Measurements from ENCODE around the gene CTNND1. TPM values are rescaled to one million over a fixed set of nuclear protein-coding genes. Genes with fewer than 3 reads are reported as not detected.

The CTNND1 gene
- total and polyA plus RNA-seq, 9 of the 15 experiments (the other 6 are each of a cell fraction or from before 2014, with no cell fraction given) = 11.1 to 74.0 (median 43.3) TPM

- no peak overlapping the region; a peak in 2 of 4 replicates for H3K9ac ChIP-seq (ENCODE audit: insufficient read depth in 1 of 2, low read depth in 2 of 2, low read length in 2 of 2)
- CTCF ChIA-PET (ENCODE audit: low intra/inter-chr PET ratio) = no interaction called here
- TF ChIP-seq ELF1 (tag; IDR thresholded peaks at IDR 0.05) (no peak), NKRF (IDR thresholded peaks at IDR 0.05; ENCODE audit: borderline replicate concordance) (no peak), CBX3 (IDR thresholded peaks at IDR 0.05; ENCODE audit: borderline replicate concordance in 1 of 2, low read length in 2 of 2) (no peak), TRIM28 (IDR thresholded peaks at IDR 0.05) (no peak), ARID1B (IDR thresholded peaks at IDR 0.05) (0 out of 2 replicates have a peak, but pooled peaks have one; percentile 8), ILK (tag; IDR thresholded peaks at IDR 0.05; ENCODE audit: borderline replicate concordance, low read depth) (no peak), RBM39 (optimal IDR thresholded peaks at IDR 0.05; ENCODE audit: low read depth, low read length) (no peak), DPF2 (IDR thresholded peaks at IDR 0.05) (peak; percentile 55; the same call in 1 of the 2 replicates), KAT8 (IDR thresholded peaks at IDR 0.05; ENCODE audit: low read depth) (no peak), ZEB2 (IDR thresholded peaks at IDR 0.05) (peak; percentile 54; the same call in 1 of the 2 replicates), CTBP1 (IDR thresholded peaks at IDR 0.05; ENCODE audit: borderline replicate concordance) (peak; percentile 33; the same call in 1 of the 2 replicates), RBM25 (IDR thresholded peaks at IDR 0.05; ENCODE audit: low read depth, low read length, severe bottlenecking) (no peak), ZNF124 (CRISPR knock-in tag; IDR thresholded peaks at IDR 0.05) (no peak), VEZF1 (CRISPR knock-in tag; IDR thresholded peaks at IDR 0.05) (peak; percentile 32; the same call in 1 of the 2 replicates)
- TF ChIP-seq, protein P1, sequence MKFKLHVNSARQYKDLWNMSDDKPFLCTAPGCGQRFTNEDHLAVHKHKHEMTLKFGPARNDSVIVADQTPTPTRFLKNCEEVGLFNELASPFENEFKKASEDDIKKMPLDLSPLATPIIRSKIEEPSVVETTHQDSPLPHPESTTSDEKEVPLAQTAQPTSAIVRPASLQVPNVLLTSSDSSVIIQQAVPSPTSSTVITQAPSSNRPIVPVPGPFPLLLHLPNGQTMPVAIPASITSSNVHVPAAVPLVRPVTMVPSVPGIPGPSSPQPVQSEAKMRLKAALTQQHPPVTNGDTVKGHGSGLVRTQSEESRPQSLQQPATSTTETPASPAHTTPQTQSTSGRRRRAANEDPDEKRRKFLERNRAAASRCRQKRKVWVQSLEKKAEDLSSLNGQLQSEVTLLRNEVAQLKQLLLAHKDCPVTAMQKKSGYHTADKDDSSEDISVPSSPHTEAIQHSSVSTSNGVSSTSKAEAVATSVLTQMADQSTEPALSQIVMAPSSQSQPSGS (CRISPR knock-in tag; IDR thresholded peaks at IDR 0.05) = no peak
- TF ChIP-seq, protein P2, sequence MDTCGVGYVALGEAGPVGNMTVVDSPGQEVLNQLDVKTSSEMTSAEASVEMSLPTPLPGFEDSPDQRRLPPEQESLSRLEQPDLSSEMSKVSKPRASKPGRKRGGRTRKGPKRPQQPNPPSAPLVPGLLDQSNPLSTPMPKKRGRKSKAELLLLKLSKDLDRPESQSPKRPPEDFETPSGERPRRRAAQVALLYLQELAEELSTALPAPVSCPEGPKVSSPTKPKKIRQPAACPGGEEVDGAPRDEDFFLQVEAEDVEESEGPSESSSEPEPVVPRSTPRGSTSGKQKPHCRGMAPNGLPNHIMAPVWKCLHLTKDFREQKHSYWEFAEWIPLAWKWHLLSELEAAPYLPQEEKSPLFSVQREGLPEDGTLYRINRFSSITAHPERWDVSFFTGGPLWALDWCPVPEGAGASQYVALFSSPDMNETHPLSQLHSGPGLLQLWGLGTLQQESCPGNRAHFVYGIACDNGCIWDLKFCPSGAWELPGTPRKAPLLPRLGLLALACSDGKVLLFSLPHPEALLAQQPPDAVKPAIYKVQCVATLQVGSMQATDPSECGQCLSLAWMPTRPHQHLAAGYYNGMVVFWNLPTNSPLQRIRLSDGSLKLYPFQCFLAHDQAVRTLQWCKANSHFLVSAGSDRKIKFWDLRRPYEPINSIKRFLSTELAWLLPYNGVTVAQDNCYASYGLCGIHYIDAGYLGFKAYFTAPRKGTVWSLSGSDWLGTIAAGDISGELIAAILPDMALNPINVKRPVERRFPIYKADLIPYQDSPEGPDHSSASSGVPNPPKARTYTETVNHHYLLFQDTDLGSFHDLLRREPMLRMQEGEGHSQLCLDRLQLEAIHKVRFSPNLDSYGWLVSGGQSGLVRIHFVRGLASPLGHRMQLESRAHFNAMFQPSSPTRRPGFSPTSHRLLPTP (IDR thresholded peaks at IDR 0.05; ENCODE audit: borderline replicate concordance, extremely low read depth, insufficient read length) = no peak
Measured at GRCh38 chr11:57781529-57781943, 19.9 kb downstream of the CTNND1 start.

More at GRCh38 chr11:57781529-57781943, 19.9 kb downstream of the CTNND1 start:
- 10% methylated on average over 1 of the region's 3 CpGs for WGBS (ENCODE audit: insufficient coverage, low coverage, missing lambda C conversion rate)
- Histone ChIP-seq H3K27me3 (ENCODE audit: control insufficient read depth in 2 of 2, insufficient read depth in 2 of 2, low read length in 2 of 2) (no peaks in the 10 kb centered on the region), H3K4me3 (no peak overlapping the region), H3K4me2 (ENCODE audit: insufficient read depth, low read length) (no peak overlapping the region), H3K9me3 (replicated peaks; ENCODE audit: control insufficient read depth, insufficient read depth, low read depth, low read length) (no peaks in the 10 kb centered on the region), H3K4me1 (replicated peaks in 1 of 2; ENCODE audit: control insufficient read depth in 2 of 2, insufficient read depth in 2 of 2, low read length in 2 of 2) (peaks cover 26 to 56% of the 10 kb centered on the region in 2 experiments), H3K27ac (ENCODE audit: extremely low read depth, low read depth, low read length) (no peak overlapping the region), H2AFZ (ENCODE audit: low read depth, low read length) (no peak overlapping the region), H4K20me1 (replicated peaks; ENCODE audit: control insufficient read depth, insufficient read depth, low read length) (peaks cover 53% of the 10 kb centered on the region), H3K79me2 (ENCODE audit: control insufficient read depth, insufficient read depth, low read length) (peaks cover 85% of the 10 kb centered on the region), H3K36me3 (ENCODE audit: control insufficient read depth, insufficient read depth, low read length) (peaks cover 5% of the 10 kb centered on the region; the same call in 2 of the 3 replicates), H3K9me1 (ENCODE audit: control insufficient read depth, insufficient read depth, low read length) (no peaks in the 10 kb centered on the region)
- in situ Hi-C loops (cut with MboI) = no loop called here
- DNase-seq (ENCODE audit: extremely low read depth in 1 of 4, low spot score in 3 of 4) (peak in 3 of 4 experiments; percentile 38 to 60 (median 42)), FAIRE-seq (peak; percentile 26), ATAC-seq (peak; percentile 56)
- POLR2A ChIA-PET = interaction anchor here (1.0 to 9.4 kb wide), 3 partner anchors 8 to 18 kb away, joined by 3 to 88 read pairs (median 3); partner anchors contain the start of gene CTNND1
- BruUV-seq (replicated peaks) = no TSS peak
- intact Hi-C loops (cut with micrococcal nuclease) = no loop called here

All from K562 (cell line).